GM12872 (cell line): ENCODE data around the gene CD84.

Experiments
- TF ChIP-seq, protein P1 (sequence below): IDR thresholded peaks from 3 replicates; pipeline ENCODE4 v1.5.1; 2011; ENCODE audit warnings: low read depth, mild to moderate bottlenecking, low read length, moderate library complexity; ENCODE audit not compliant: insufficient read depth

The CD84 gene

DNA sequence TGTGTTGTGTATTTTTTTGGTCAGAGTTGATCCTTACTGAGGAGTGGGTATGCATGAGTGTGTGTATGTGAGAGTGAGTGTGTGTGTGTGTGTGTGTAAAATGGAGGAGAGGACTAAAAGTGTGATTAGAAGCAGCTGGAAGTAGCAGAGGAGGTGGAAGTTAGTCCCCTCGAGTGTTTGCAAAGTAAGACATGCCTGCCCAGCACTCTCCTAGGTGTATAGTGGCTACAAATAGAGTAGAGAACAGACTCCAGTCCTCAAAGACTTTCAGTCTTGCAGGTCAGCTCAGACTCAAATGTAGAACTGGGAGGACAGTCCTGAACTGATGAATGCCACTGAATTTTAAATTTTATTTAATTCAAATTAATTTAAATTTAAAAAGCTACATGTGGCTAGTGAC lies 39.0 kb upstream of the CD84 start:
- TF ChIP-seq, protein P1, sequence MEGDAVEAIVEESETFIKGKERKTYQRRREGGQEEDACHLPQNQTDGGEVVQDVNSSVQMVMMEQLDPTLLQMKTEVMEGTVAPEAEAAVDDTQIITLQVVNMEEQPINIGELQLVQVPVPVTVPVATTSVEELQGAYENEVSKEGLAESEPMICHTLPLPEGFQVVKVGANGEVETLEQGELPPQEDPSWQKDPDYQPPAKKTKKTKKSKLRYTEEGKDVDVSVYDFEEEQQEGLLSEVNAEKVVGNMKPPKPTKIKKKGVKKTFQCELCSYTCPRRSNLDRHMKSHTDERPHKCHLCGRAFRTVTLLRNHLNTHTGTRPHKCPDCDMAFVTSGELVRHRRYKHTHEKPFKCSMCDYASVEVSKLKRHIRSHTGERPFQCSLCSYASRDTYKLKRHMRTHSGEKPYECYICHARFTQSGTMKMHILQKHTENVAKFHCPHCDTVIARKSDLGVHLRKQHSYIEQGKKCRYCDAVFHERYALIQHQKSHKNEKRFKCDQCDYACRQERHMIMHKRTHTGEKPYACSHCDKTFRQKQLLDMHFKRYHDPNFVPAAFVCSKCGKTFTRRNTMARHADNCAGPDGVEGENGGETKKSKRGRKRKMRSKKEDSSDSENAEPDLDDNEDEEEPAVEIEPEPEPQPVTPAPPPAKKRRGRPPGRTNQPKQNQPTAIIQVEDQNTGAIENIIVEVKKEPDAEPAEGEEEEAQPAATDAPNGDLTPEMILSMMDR, result no peak

DNA sequence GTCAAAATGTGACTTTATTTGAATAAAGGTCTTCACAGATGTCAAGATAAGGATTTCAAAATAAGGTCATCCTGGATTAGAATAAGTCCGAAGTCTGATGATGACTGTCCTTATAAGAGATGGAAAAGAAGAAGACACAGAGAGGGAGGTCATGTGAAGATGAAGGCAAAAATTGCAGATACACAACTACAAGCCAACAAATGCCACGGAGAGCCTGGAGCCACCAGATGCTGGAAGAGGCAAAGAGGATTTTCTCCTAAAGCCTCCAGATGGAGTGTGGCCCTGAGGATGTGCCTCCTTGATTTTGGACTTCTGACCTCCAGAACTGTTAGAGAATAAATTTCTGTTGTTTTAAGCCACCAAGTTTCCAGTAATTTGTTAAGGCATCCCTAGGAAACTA lies 36.4 kb upstream of the CD84 start:
- TF ChIP-seq, protein P1, result no peak

DNA sequence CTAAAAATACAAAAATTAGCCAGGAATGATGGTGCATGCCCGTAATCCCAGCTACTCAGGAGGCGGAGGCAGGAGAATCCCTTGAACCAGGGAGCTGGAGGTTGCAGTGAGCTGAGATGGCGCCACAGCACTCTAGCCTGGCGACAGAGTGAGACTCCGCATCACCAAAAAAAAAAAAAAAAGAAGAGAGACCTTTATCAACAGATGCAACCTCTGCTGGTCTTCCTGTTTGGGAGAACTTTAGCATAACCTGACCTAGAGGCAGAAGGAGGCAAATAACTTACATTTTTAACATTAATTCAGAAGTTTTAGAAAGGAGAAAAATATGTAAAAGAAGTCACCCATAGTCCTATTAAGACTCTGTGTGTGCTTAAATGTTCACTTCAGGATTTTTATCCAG lies 35.1 kb upstream of the CD84 start:
- TF ChIP-seq, protein P1, result no peak

DNA sequence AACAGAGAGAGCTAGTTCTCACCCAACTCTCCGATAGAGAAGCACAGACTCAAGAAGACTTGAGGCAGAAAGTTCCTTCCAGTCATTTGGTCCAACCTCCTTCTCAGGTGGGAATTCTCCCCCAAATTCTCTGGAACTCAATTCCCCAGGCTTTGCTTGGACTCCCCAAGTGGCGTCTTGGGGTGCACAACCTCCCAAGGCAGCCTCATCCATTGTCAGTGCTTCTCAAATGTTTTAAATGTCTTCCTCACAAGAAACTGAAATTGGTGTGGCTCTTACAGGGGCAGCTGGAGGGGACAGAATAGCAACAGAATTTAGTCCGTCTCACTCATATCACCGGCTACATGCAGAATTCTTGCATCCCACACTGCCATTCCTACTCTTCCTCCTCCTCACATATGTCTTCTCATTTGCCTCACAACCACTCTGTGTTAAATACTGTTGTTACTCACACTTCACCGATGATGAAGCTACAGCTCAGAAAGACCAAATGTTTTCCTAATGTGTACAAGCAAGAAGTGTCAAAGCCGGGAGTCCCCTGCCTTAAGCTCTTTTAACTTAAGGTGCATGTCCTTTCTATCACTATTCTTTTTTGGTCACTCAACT lies 33.4 kb upstream of the CD84 start:
- TF ChIP-seq, protein P1, result no peak

DNA sequence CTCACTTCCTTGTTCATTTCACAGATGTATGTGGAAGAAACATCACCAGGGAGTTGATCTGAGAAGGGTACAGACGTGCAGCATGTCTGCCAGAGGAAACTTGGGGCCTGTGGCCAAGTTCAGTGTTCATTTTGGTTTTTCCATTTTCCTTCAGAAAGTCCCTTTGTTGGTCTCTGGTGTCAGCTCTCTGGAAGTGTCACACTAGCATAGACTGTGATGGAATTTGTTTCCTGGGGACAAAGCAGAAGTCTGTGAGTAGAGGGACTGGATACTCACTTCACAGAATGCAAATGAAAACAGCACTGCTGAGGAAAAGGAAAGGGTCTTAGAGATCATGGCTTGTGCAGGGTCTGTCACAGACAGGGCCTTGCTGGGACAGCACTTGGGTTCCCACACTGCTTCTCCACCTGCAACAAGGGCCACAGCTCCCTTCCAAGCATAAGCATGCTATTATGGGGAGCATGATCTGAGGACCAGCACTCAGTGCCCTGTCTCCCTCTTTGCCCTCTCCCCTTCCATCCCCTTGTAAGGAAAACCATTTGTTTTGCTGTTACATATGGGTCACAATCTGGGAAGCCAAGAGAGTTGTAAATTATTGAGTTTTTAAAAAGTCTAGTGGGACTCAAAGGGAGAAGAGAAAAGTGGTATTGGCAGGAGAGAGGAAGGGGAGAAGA lies 31.4 kb upstream of the CD84 start:
- TF ChIP-seq, protein P1, result no peak

DNA sequence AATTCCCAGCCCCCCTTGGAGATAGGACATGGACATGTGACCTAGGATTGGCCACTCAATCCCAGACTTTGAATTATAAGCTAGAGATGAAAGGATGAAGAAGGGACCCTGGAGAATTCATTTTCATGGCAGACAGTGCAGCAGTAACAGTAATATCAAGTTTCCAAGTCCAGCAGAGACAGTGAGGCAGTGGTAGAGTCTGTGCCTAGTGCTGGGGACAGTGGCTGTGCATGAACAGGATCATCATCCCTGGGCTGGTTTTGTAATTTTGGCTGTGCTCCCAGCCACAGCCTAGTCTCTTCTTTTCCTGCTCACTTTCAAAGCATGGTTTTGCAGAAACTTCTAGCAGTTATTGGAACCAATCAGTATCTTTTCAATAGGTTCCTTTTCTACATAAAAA lies 29.6 kb upstream of the CD84 start:
- TF ChIP-seq, protein P1, result no peak

DNA sequence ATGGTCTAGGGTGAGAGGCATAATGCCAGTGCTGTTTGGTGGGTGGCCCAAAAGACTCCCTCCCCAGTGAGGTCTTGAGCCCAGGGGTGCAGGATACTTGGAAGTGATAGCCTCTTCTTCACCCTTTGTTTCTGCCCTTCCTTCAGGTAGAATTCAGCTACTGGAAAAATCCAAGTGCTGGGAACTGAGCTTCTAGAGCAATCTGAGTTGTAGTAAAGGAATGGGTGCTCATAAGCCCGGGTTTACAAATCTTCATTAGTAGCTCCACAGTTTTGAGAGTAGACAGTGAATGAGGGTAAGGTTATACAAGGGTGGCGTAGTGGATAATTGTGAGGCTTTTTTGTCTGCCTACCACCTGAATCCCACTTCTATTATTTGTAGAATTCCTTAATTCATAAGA lies 29.2 kb upstream of the CD84 start:
- TF ChIP-seq, protein P1, result no peak
